SK-N-SH (cell line): Measurements from ENCODE around the gene FABP3.

Source experiments
- FOSL2 ChIP-seq: IDR thresholded peaks from 2 replicates; pipeline ENCODE4 v1.4.0; 2012; ENCODE audit warnings: low read depth, mild to moderate bottlenecking, moderate library complexity, borderline replicate concordance
- FOXM1 ChIP-seq: IDR thresholded peaks from 2 replicates; pipeline ENCODE4 v1.4.0; 2012; ENCODE audit warnings: low read depth, mild to moderate bottlenecking
- MXI1 ChIP-seq: IDR thresholded peaks from 2 replicates; pipeline ENCODE4 v1.6.1; 2012; ENCODE audit warnings: mild to moderate bottlenecking, low read depth, low read length, improper control_type of control experiment
- POLR2AphosphoS5 ChIP-seq: IDR thresholded peaks from 2 replicates; pipeline ENCODE4 v1.6.1; 2012; ENCODE audit warnings: low read depth, low read length
- RAD21 ChIP-seq: IDR thresholded peaks from 2 replicates; pipeline ENCODE4 v1.6.1; 2012; ENCODE audit warnings: mild to moderate bottlenecking, low read length
- RFX5 ChIP-seq: IDR thresholded peaks from 2 replicates; pipeline ENCODE4 v1.6.1; 2012; ENCODE audit warnings: mild to moderate bottlenecking, improper control_type of control experiment, low read length
- SMC3 ChIP-seq: IDR thresholded peaks from 2 replicates; pipeline ENCODE4 v1.6.1; 2012; ENCODE audit warnings: low read depth, low read length, improper control_type of control experiment
- TAF1 ChIP-seq: IDR thresholded peaks from 2 replicates; pipeline ENCODE4 v1.6.1; 2012; ENCODE audit warnings: low read depth, mild to moderate bottlenecking, low read length, moderate library complexity, borderline replicate concordance
- TF ChIP-seq, protein P1 (sequence below): IDR thresholded peaks from 2 replicates; pipeline ENCODE4 v1.4.0; 2012; ENCODE audit warnings: low read depth
- TF ChIP-seq, protein P2 (sequence below): fragments of 200-600 bp; sonication (generic); IDR thresholded peaks from 2 replicates; pipeline ENCODE4 v1.6.1; 2017; ENCODE audit warnings: antibody characterized with exemption, mild to moderate bottlenecking, moderate library complexity

DNA sequence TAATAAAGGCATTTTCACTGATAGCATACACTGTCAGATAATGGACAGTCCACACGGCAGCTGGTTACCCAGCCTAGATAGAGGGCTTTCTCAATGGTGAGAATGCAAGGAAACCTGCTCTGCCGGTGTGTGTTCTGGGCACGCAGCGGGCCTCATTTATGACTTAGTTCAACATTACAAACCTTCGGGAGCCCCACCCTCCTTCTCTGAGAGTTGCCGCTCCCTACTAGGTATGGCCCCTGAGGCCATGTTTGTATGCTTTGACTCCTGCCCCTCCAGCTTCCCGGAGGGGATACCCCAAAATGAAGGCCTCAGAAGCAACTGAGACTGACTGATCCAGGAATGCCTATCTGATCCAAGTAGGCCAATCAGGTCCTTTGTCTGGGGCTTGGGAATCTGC, 17.2 kb upstream of the FABP3 start:
- TF ChIP-seq POLR2AphosphoS5 (no peak), TAF1 (no peak), RFX5 (no peak), RAD21 (no peak), SMC3 (no peak), FOXM1 (no peak), MXI1 (no peak), FOSL2 (no peak)
- TF ChIP-seq, protein P1, sequence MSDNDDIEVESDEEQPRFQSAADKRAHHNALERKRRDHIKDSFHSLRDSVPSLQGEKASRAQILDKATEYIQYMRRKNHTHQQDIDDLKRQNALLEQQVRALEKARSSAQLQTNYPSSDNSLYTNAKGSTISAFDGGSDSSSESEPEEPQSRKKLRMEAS: no peak
- TF ChIP-seq, protein P2, sequence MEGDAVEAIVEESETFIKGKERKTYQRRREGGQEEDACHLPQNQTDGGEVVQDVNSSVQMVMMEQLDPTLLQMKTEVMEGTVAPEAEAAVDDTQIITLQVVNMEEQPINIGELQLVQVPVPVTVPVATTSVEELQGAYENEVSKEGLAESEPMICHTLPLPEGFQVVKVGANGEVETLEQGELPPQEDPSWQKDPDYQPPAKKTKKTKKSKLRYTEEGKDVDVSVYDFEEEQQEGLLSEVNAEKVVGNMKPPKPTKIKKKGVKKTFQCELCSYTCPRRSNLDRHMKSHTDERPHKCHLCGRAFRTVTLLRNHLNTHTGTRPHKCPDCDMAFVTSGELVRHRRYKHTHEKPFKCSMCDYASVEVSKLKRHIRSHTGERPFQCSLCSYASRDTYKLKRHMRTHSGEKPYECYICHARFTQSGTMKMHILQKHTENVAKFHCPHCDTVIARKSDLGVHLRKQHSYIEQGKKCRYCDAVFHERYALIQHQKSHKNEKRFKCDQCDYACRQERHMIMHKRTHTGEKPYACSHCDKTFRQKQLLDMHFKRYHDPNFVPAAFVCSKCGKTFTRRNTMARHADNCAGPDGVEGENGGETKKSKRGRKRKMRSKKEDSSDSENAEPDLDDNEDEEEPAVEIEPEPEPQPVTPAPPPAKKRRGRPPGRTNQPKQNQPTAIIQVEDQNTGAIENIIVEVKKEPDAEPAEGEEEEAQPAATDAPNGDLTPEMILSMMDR: no peak
